HL-60/S4 treated with retinoic acid at 250 ng/mL for 4 days and 3 days (cell line): ENCODE measurements around the gene CTIF.

Experiments
- in situ Hi-C: fragments of 300-500 bp; cut with MboI; formaldehyde crosslinking; loops from 2 replicates; pipeline ENCODE4 v1.7.0; 2022; ENCODE audit warnings: low sequenced_read_pairs

Gene CTIF

DNA sequence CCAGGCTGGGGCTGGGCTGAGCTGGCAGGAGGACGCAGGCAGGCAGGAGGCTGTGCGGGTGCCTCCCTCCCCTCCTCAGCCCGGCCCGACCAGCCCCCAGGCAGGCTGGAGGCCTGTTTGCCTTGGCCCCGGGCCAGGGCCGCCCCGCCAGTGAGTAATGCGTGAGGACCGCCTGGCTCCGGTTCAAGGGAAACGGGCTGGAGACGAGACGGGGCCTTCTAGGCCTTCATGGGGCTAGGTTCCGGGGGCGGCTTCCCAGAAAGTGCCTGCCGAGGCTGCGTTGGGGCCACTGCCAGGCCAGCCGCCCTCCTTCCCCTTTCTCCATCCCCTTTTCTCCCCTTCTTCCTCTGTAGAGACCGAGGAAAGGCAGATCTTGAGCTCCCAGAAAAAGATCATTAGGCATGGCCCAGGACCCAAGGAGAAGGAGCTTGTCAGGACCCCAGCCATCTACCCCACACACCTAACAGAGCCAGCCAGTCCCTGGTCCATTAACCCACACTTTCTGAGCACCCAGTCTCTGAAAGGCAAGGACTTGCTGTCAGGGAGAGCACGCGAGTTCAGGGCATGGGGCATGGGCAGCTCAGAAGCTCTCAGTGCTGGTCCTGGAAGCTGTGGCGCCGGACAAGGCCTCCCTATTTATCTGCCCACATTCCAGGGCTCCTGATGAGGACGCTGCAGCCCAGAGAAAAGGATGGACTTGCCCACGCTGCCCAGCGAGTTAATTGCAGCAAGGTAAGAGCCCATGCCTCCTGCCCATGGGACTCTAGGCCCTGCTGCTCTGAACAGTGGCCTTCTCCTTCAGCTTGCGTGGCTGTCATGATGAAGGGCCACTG lies 363.4 kb downstream of the CTIF start:
- in situ Hi-C loops: no loop called here

GRCh38 chr18:48902856-48903601 lies 364.2 kb downstream of the CTIF start:
- in situ Hi-C loops: no loop called here

DNA sequence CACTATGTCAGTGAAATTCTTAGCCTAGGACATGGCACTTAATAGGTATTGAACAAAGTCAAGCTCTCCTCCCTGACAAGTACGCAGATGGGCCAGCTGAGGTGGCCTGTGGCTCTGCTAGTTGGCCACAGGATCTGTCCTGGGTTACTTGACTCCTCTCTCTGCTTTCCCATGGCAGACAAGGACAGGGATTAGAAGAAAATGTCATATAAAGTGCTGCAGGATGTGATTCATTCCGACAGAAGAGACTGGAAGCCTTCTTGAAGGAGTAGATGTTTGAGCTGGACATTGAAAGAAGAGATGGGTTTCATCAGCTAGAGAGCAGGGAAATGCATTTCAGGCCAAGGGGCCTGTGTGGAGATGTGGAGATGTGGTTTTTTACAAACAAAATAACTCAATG lies 365.3 kb downstream of the CTIF start:
- in situ Hi-C loops: no loop called here

GRCh38 chr18:48904847-48905394 lies 366.1 kb downstream of the CTIF start:
- in situ Hi-C loops: no loop called here

GRCh38 chr18:48905513-48905912 lies 366.7 kb downstream of the CTIF start:
- in situ Hi-C loops: no loop called here

DNA sequence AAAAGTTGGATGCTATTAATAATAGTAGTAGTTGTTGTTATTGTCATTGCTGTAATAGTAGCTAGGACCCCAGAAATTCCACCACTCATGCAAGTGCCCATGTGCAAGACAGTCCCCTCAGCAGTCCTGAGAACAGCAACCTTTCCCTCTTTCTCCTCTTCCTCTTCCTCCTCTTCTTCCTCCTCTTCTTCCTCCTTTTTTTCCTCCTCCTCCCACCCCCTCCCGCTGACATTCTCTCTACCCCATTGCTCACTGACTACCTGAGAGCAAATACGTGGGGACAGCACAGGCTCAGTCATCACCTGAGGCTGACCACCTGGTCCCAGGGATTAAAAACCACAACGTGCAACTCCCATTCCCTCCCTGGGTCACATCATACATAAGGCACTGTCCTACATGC lies 370.1 kb downstream of the CTIF start:
- in situ Hi-C loops: no loop called here

DNA sequence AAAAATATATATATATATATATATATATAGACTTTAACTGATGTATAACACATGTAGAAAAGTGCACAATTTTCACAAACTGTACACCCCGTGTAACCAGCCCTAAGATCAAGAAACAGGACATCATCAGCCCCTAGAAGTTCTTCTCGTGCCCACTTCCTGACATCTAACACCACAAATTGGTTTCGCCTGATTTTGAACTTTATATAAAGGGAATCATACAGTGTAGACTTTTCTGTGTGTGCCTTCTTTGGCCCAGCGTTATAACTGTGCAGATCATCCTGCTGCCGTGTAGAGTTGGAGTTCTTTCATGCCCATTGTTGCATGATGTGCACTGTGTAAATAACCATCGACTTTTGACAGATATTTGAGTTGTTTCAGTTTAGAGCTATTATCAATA lies 370.9 kb downstream of the CTIF start:
- in situ Hi-C loops: no loop called here

DNA sequence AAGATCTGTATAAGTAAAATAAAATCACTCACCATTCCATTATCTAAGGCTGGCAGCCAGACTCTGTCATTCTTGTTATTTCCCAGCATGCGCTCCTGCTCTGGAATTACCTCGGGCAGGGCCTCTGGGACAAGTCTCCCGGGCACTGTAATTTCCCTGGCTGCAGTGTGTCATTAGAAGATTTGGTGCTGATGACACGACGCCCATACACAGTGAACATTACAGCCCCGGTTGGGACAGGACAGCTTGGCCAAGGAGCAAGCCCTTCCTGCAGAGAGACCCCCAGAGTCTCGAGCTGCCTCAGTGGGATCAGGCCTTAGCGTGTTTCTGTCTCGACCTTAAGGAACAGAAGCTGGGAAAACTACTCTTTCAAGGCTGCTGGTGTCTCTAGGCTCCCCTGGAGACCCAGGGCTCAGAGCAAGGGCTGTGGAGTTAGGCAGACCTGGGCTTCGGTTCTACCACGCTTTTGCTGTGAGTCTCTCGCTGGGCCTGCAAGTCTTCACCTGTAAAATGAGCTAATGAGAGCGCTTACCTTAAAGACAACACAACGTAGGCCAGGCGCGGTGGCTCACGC lies 372.2 kb downstream of the CTIF start:
- in situ Hi-C loops: no loop called here
